K562 (cell line): ENCODE data around the gene VSIG10. TPM values are rescaled to one million over a fixed set of nuclear protein-coding genes. Genes with fewer than 3 reads are reported as not detected.

Source experiments
- ATAC-seq: fragments of 200-7000 bp; cut with Tn5 transposase; 3 replicates; pipeline ENCODE4 v1.9.1; 2020; ENCODE audit warnings: moderate library complexity
- BruUV-seq: library from RNA; stranded (reverse); fragments of 400-500 nt; replicated peaks from 2 replicates; lab custom pipeline; 2021; lab: Mats Ljungman, UMichigan
- CTCF ChIA-PET: fragments of 300-600 bp; formaldehyde crosslinking; extraction: SDS; loops from one replicate; lab custom pipeline; 2021; ENCODE audit warnings: low intra/inter-chr PET ratio; lab: Yijun Ruan, JAX
- POLR2A ChIA-PET: fragments of 300-600, 350-650 bp; sonication (Branson Sonifier 250); formaldehyde crosslinking; extraction: SDS; loops from one replicate; lab custom pipeline; 2021; ENCODE audit warnings: antibody characterized with exemption, inconsistent platforms; lab: Yijun Ruan, JAX
- DNase-seq, 4 experiments: peaks; one replicate each; pipeline versions ENCODE4 v3.0.0 to v3.0.0-alpha.2; 2011 to 2018; ENCODE audit warnings: low spot score in 3 of 4, mixed read lengths in 3 of 4; ENCODE audit errors: extremely low read depth in 1 of 4
- FAIRE-seq: peaks from 2 replicates; lab custom pipeline; 2011; peaks lifted over from hg19 to GRCh38; lab: Jason Lieb, UNC
- H2AFZ ChIP-seq: 2 replicates; pipeline ENCODE4 v1.6.0; 2011; ENCODE audit warnings: low read depth, low read length, control low read depth, inconsistent platforms
- H3K27ac ChIP-seq: fragments of 200-600 bp; 3 replicates; pipeline ENCODE4 v1.8.0; 2011; ENCODE audit warnings: low read depth, mild to moderate bottlenecking, control low read depth, inconsistent platforms, low read length, moderate library complexity, mixed read lengths; ENCODE audit errors: extremely low read depth
- H3K27me3 ChIP-seq, 2 experiments: fragments of 300-600 bp in 1 of 2; 2 replicates in 1 of 2; 3 replicates in 1 of 2; pipeline versions ENCODE4 v1.6.0 to v1.8.0; 2011; ENCODE audit warnings: inconsistent platforms in 2 of 2, low read length in 2 of 2, mild to moderate bottlenecking in 1 of 2, mixed read lengths in 1 of 2, moderate library complexity in 1 of 2; ENCODE audit not compliant: control insufficient read depth in 2 of 2, insufficient read depth in 2 of 2
- H3K36me3 ChIP-seq: fragments of 300-600 bp; 3 replicates; pipeline ENCODE4 v1.8.0; 2011; ENCODE audit warnings: mild to moderate bottlenecking, low read length, inconsistent platforms; ENCODE audit not compliant: control insufficient read depth, insufficient read depth
- H3K4me1 ChIP-seq, 2 experiments: fragments of 200-600 bp in 1 of 2; replicated peaks in 1 of 2; 2 replicates in 1 of 2; 3 replicates in 1 of 2; pipeline versions ENCODE4 v1.5.1 to v1.8.0; 2011; ENCODE audit warnings: inconsistent platforms in 2 of 2, low read length in 2 of 2, mild to moderate bottlenecking in 1 of 2, mixed read lengths in 1 of 2, moderate library complexity in 1 of 2; ENCODE audit not compliant: control insufficient read depth in 2 of 2, insufficient read depth in 2 of 2
- H3K4me2 ChIP-seq: 2 replicates; pipeline ENCODE4 v1.6.1; 2011; ENCODE audit warnings: low read length, control low read depth, inconsistent platforms, mixed read lengths; ENCODE audit not compliant: insufficient read depth
- H3K4me3 ChIP-seq: fragments of 200-600 bp; sonication (generic), shearing (Covaris generic); 2 replicates; pipeline ENCODE4 v1.5.1; 2016; ENCODE audit warnings: control low read depth, inconsistent platforms
- H3K79me2 ChIP-seq: fragments of 200-600 bp; 3 replicates; pipeline ENCODE4 v1.8.0; 2011; ENCODE audit warnings: low read length, inconsistent platforms; ENCODE audit not compliant: control insufficient read depth, insufficient read depth
- H3K9ac ChIP-seq, 2 experiments: 2 replicates each; pipeline versions ENCODE4 v1.6.0 to v1.6.1; 2011; ENCODE audit warnings: low read depth in 2 of 2, low read length in 2 of 2, control low read depth in 1 of 2, inconsistent platforms in 1 of 2, mild to moderate bottlenecking in 1 of 2, mixed read lengths in 1 of 2; ENCODE audit not compliant: insufficient read depth in 1 of 2
- H3K9me1 ChIP-seq: one replicate; pipeline ENCODE4 v1.6.0; 2011; ENCODE audit warnings: inconsistent platforms, mild to moderate bottlenecking, low read length, moderate library complexity; ENCODE audit not compliant: control insufficient read depth, insufficient read depth
- H3K9me3 ChIP-seq: replicated peaks from 2 replicates; pipeline ENCODE4 v1.5.1; 2011; ENCODE audit warnings: low read depth, low read length, inconsistent platforms; ENCODE audit not compliant: control insufficient read depth, insufficient read depth
- H4K20me1 ChIP-seq: replicated peaks from 2 replicates; pipeline ENCODE4 v1.6.1; 2011; ENCODE audit warnings: low read length, inconsistent platforms, mixed read lengths; ENCODE audit not compliant: control insufficient read depth, insufficient read depth
- CBFA2T3 ChIP-seq: fragments of 450-650 bp; IDR thresholded peaks from 2 replicates; pipeline ENCODE4 v1.6.1; 2017
- CBX5 ChIP-seq: IDR thresholded peaks from 2 replicates; pipeline ENCODE4 v1.6.1; 2014; ENCODE audit warnings: low read depth, borderline replicate concordance
- CEBPZ ChIP-seq: fragments of 150-350 bp; IDR thresholded peaks from 2 replicates; pipeline ENCODE4 v1.6.1; 2014; ENCODE audit warnings: low read depth, mild to moderate bottlenecking, low read length, borderline replicate concordance
- CTBP1 ChIP-seq: fragments of 450-650 bp; IDR thresholded peaks from 2 replicates; pipeline ENCODE4 v1.6.1; 2016; ENCODE audit warnings: borderline replicate concordance
- ELK1 ChIP-seq: sonication (generic); formaldehyde crosslinking; IDR thresholded peaks from 2 replicates; pipeline ENCODE4 v1.8.1; 2022; ENCODE audit warnings: missing genetic modification reagents
- ETS1 ChIP-seq: conservative IDR thresholded peaks from 2 replicates; pipeline ENCODE4 v1.6.1; 2011; ENCODE audit warnings: low read depth, mild to moderate bottlenecking, low read length; ENCODE audit not compliant: control insufficient read depth
- ETV5 ChIP-seq: sonication (generic); formaldehyde crosslinking; IDR thresholded peaks from 2 replicates; pipeline ENCODE4 v1.4.0; 2020; ENCODE audit warnings: low read depth, mild to moderate bottlenecking, missing genetic modification reagents
- GATA2 ChIP-seq: sonication (generic); formaldehyde crosslinking; IDR thresholded peaks from 2 replicates; pipeline ENCODE4 v1.4.0; 2020; ENCODE audit warnings: mild to moderate bottlenecking, missing genetic modification reagents
- HDAC8 ChIP-seq: fragments of 450-650 bp; IDR thresholded peaks from 2 replicates; pipeline ENCODE4 v1.6.1; 2016; ENCODE audit warnings: mild to moderate bottlenecking, missing genetic modification characterization, moderate library complexity, missing compliant biosample characterization
- HOXB6 ChIP-seq: fragments of 250-450 bp; sonication (Bioruptor Pico); IDR thresholded peaks from 2 replicates; pipeline ENCODE4 v1.5.1; 2022; ENCODE audit warnings: mild to moderate bottlenecking, borderline replicate concordance
- KLF6 ChIP-seq: fragments of 250-450 bp; sonication (Bioruptor Pico); IDR thresholded peaks from 2 replicates; pipeline ENCODE4 v1.4.0; 2020; ENCODE audit warnings: mild to moderate bottlenecking, moderate library complexity, borderline replicate concordance
- NELFE ChIP-seq: IDR thresholded peaks from 2 replicates; pipeline ENCODE4 v1.6.1; 2011; ENCODE audit warnings: mild to moderate bottlenecking; ENCODE audit not compliant: insufficient read depth, insufficient read length
- PTTG1 ChIP-seq: fragments of 450-650 bp; IDR thresholded peaks from 2 replicates; pipeline ENCODE4 v1.6.1; 2016; ENCODE audit warnings: low read depth, mild to moderate bottlenecking, missing genetic modification characterization, missing compliant biosample characterization
- RCOR1 ChIP-seq, 2 experiments: IDR thresholded peaks; 2 replicates each; pipeline ENCODE4 v1.6.1; 2012; ENCODE audit warnings: low read depth in 2 of 2, low read length in 2 of 2, borderline replicate concordance in 1 of 2, improper control_type of control experiment in 1 of 2
- ZBTB17 ChIP-seq: fragments of 450-650 bp; formaldehyde crosslinking; IDR thresholded peaks from 2 replicates; pipeline ENCODE4 v1.4.0; 2020; ENCODE audit warnings: mild to moderate bottlenecking
- ZNF436 ChIP-seq: fragments of 250-450, 450-650 bp; sonication (Bioruptor Pico); formaldehyde crosslinking; IDR thresholded peaks from 2 replicates; pipeline ENCODE4 v1.7.0; 2020; ENCODE audit warnings: mild to moderate bottlenecking
- WGBS: fragments of 100-300 bp; shearing (Covaris generic); methylation state at CpG from one replicate; pipeline ENCODE4 v1.1.6; 2016; ENCODE audit warnings: low coverage, mixed read lengths; ENCODE audit not compliant: insufficient coverage; ENCODE audit errors: missing lambda C conversion rate; 5-methylcytosine and 5-hydroxymethylcytosine counted together
- in situ Hi-C: fragments of 300-500 bp; cut with MboI; formaldehyde crosslinking; loops from 4 replicates; pipeline ENCODE4 v1.15.0; 2018; ENCODE audit warnings: inconsistent platforms, mixed read lengths
- intact Hi-C: fragments of 100-400 bp; cut with micrococcal nuclease; formaldehyde crosslinking; loops from 2 replicates; pipeline ENCODE4 v1.14.2; 2022
- polyA plus RNA-seq, 8 experiments: library from polyadenylated mRNA; depleted of rRNA in 4 of 8; stranded (reverse) in 5 of 8; unstranded in 3 of 8; fragments of >200 nt; fragmentation: Nextera tagmentation in 2 of 8; fragmentation: Illumina TruSeq in 1 of 8; extraction: Ambion mirVana in 2 of 8; extraction: Trizol in 1 of 8; gene quantifications; 2 replicates each; pipeline versions ENCODE4 v1.2.1 to v1.2.3, GENCODE V29; 2011 to 2014; ENCODE audit warnings: inconsistent platforms in 1 of 8, missing spikeins in 1 of 8
- total RNA-seq, 7 experiments: library from RNA; depleted of rRNA in 6 of 7; stranded (reverse); fragments of >200 nt in 6 of 7; fragmentation: Illumina TruSeq in 2 of 7; extraction: Trizol in 2 of 7; gene quantifications; 2 replicates each; pipeline versions ENCODE4 v1.2.1 to v1.2.3, GENCODE V29; 2011 to 2021; ENCODE audit warnings: low replicate concordance in 1 of 7

VSIG10 gene
- total and polyA plus RNA-seq, 9 of the 15 experiments (the other 6 are each of a cell fraction or from before 2014, with no cell fraction given), result 4.1 to 8.8 (median 4.7) TPM

GRCh38 chr12:118058881-118059280 lies 44.9 kb downstream of the VSIG10 start:
- no peak for TF ChIP-seq RCOR1 (IDR thresholded peaks at IDR 0.05; ENCODE audit: borderline replicate concordance in 1 of 2, low read depth in 2 of 2, low read length in 2 of 2)
- TF ChIP-seq PTTG1, result no peak
- no peak for TF ChIP-seq KLF6 (CRISPR knock-in tag)
- TF ChIP-seq CEBPZ, result no peak
- TF ChIP-seq HOXB6, result no peak
- no peak for TF ChIP-seq GATA2
- TF ChIP-seq ZNF436, result no peak
- no peak for TF ChIP-seq CBX5
- TF ChIP-seq HDAC8 (tag), result no peak
- no peak for TF ChIP-seq ETV5 (CRISPR knock-in tag)
- TF ChIP-seq ZBTB17 (CRISPR knock-in tag), result no peak
- no peak for TF ChIP-seq ELK1 (CRISPR knock-in tag)
- TF ChIP-seq CBFA2T3, result no peak
- no peak for TF ChIP-seq CTBP1
- TF ChIP-seq NELFE, result no peak
- TF ChIP-seq ETS1, result no peak

More at GRCh38 chr12:118058881-118059280, 44.9 kb downstream of the VSIG10 start:
- peaks cover 38% of the 10 kb centered on the region for H3K79me2 ChIP-seq
- FAIRE-seq (no peak), ATAC-seq (no peak), DNase-seq (no peak)
- H3K4me1 ChIP-seq, result peaks cover 15 to 22% of the 10 kb centered on the region in 2 experiments
- H4K20me1 ChIP-seq, result peaks cover 5% of the 10 kb centered on the region; the same call in 1 of the 2 replicates
- no peak overlapping the region for H3K4me2 ChIP-seq
- WGBS, result 72% methylated on average over 7 of the region's 8 CpGs
- no peaks in the 10 kb centered on the region; the same call in 2 of the 3 replicates for H3K36me3 ChIP-seq
- H3K9ac ChIP-seq, result no peak overlapping the region
- no peak overlapping the region for H3K4me3 ChIP-seq
- intact Hi-C loops (no loop called here), in situ Hi-C loops (no loop called here)
- H3K27me3 ChIP-seq, result no peaks in the 10 kb centered on the region
- ChIA-PET POLR2A (interaction anchor here (0.6 to 1.1 kb wide), 3 partner anchors 12 to 35 kb away, joined by 3 to 7 read pairs (median 4); no protein-coding TSS in a partner anchor), CTCF (no interaction called here)
- H3K27ac ChIP-seq, result no peak overlapping the region
- BruUV-seq, result no TSS peak
- no peak overlapping the region for H2AFZ ChIP-seq
- no peaks in the 10 kb centered on the region for H3K9me3 ChIP-seq
- H3K9me1 ChIP-seq, result no peaks in the 10 kb centered on the region
